ENCODE results near the gene MS4A8.

Gene MS4A8

DNA sequence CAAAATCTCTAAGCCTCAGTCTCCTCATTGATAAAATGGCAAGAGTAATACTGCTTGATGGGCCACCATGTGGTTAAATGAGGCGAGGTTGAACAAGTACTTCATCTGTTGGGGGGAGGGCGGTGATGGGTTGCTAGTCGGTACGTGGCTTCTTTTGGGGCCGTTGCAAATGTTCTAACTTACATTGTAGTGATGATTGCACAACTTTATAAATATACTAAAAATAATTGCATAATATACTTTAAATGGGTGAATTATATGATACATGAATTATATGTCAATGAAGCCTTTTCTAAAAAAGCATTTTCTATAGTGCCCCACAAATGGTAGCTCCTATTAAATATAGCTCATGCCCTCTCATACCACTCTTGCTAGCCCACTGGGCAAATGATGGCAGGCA, 6.5 kb downstream of the MS4A8 start:
- TF ChIP-seq ZNF624 (tag by site-specific recombination; IDR thresholded peaks at IDR 0.05) (no peak), ZNF707 (tag by site-specific recombination; IDR thresholded peaks at IDR 0.05) (no peak), ZNF391 (tag by site-specific recombination; IDR thresholded peaks at IDR 0.05; ENCODE audit: borderline replicate concordance, low read depth) (no peak), ZNF133 (tag by site-specific recombination; IDR thresholded peaks at IDR 0.05) (no peak), ZNF426 (tag by site-specific recombination; IDR thresholded peaks at IDR 0.05) (no peak), ZNF114 (tag by site-specific recombination; IDR thresholded peaks at IDR 0.05) (no peak), ZNF677 (tag by site-specific recombination; IDR thresholded peaks at IDR 0.05) (no peak)
- TF ChIP-seq, protein P1, sequence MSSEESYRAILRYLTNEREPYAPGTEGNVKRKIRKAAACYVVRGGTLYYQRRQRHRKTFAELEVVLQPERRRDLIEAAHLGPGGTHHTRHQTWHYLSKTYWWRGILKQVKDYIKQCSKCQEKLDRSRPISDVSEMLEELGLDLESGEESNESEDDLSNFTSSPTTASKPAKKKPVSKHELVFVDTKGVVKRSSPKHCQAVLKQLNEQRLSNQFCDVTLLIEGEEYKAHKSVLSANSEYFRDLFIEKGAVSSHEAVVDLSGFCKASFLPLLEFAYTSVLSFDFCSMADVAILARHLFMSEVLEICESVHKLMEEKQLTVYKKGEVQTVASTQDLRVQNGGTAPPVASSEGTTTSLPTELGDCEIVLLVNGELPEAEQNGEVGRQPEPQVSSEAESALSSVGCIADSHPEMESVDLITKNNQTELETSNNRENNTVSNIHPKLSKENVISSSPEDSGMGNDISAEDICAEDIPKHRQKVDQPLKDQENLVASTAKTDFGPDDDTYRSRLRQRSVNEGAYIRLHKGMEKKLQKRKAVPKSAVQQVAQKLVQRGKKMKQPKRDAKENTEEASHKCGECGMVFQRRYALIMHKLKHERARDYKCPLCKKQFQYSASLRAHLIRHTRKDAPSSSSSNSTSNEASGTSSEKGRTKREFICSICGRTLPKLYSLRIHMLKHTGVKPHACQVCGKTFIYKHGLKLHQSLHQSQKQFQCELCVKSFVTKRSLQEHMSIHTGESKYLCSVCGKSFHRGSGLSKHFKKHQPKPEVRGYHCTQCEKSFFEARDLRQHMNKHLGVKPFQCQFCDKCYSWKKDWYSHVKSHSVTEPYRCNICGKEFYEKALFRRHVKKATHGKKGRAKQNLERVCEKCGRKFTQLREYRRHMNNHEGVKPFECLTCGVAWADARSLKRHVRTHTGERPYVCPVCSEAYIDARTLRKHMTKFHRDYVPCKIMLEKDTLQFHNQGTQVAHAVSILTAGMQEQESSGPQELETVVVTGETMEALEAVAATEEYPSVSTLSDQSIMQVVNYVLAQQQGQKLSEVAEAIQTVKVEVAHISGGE (tag by site-specific recombination; conservative IDR thresholded peaks at IDR 0.05; ENCODE audit: low read depth), result no peak
- TF ChIP-seq, protein P2, sequence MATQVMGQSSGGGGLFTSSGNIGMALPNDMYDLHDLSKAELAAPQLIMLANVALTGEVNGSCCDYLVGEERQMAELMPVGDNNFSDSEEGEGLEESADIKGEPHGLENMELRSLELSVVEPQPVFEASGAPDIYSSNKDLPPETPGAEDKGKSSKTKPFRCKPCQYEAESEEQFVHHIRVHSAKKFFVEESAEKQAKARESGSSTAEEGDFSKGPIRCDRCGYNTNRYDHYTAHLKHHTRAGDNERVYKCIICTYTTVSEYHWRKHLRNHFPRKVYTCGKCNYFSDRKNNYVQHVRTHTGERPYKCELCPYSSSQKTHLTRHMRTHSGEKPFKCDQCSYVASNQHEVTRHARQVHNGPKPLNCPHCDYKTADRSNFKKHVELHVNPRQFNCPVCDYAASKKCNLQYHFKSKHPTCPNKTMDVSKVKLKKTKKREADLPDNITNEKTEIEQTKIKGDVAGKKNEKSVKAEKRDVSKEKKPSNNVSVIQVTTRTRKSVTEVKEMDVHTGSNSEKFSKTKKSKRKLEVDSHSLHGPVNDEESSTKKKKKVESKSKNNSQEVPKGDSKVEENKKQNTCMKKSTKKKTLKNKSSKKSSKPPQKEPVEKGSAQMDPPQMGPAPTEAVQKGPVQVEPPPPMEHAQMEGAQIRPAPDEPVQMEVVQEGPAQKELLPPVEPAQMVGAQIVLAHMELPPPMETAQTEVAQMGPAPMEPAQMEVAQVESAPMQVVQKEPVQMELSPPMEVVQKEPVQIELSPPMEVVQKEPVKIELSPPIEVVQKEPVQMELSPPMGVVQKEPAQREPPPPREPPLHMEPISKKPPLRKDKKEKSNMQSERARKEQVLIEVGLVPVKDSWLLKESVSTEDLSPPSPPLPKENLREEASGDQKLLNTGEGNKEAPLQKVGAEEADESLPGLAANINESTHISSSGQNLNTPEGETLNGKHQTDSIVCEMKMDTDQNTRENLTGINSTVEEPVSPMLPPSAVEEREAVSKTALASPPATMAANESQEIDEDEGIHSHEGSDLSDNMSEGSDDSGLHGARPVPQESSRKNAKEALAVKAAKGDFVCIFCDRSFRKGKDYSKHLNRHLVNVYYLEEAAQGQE (tag by site-specific recombination; IDR thresholded peaks at IDR 0.05), result no peak
- Histone ChIP-seq H3K36me3 (ENCODE audit: control insufficient read depth in 2 of 2, insufficient read depth in 1 of 2, low read length in 2 of 2) (no peaks in the 10 kb centered on the region), H3K4me3 (ENCODE audit: low read depth, low read length) (no peak overlapping the region), H3K4me1 (ENCODE audit: control insufficient read depth, insufficient read depth, low read length) (no peaks in the 10 kb centered on the region), H3K9me3 (ENCODE audit: control insufficient read depth, insufficient read depth, low read depth, low read length) (no peaks in the 10 kb centered on the region), H3K27ac (ENCODE audit: extremely low read depth, low read depth, low read length) (no peak overlapping the region)
- ChIA-PET POLR2A (no interaction called here), CTCF (interaction anchor here (0.5 to 1.0 kb wide), 2 partner anchors 9 to 57 kb away, joined by 3 to 4 read pairs; no protein-coding TSS in a partner anchor)

DNA sequence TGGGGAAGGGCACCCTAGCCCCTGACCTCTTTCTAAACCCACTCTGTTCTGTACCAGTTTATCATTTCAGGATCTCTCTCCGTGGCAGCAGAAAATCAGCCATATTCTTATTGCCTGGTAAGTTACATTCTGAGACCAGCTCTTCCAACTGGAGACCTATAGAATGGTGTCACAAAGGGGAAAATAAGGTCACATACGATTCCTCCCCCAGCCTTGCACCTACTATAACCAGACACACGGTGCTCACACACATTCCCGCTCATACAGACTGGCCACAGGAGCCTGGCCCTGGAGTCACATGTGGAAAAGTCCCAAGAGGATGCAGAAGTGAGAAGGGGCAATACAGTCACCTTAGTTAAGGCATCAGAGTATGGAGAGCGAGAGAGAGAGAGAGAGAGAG, 7.5 kb downstream of the MS4A8 start:
- CTCF ChIA-PET, result interaction anchor here (0.5 to 1.0 kb wide), 4 partner anchors 49 to 486 kb away, joined by 3 to 6 read pairs (median 4); no protein-coding TSS in a partner anchor
- no peaks in the 10 kb centered on the region for H3K4me1 ChIP-seq (ENCODE audit: control insufficient read depth, insufficient read depth, low read length)
- H3K4me3 ChIP-seq (ENCODE audit: low read depth, low read length), result no peak overlapping the region
- POLR2A ChIA-PET, result no interaction called here
- H3K27ac ChIP-seq (ENCODE audit: extremely low read depth, low read depth, low read length), result no peak overlapping the region
- no peaks in the 10 kb centered on the region for H3K9me3 ChIP-seq (ENCODE audit: control insufficient read depth, insufficient read depth, low read depth, low read length)
- no peaks in the 10 kb centered on the region for H3K36me3 ChIP-seq (ENCODE audit: control insufficient read depth in 2 of 2, insufficient read depth in 1 of 2, low read length in 2 of 2)
- TF ChIP-seq, protein P3, sequence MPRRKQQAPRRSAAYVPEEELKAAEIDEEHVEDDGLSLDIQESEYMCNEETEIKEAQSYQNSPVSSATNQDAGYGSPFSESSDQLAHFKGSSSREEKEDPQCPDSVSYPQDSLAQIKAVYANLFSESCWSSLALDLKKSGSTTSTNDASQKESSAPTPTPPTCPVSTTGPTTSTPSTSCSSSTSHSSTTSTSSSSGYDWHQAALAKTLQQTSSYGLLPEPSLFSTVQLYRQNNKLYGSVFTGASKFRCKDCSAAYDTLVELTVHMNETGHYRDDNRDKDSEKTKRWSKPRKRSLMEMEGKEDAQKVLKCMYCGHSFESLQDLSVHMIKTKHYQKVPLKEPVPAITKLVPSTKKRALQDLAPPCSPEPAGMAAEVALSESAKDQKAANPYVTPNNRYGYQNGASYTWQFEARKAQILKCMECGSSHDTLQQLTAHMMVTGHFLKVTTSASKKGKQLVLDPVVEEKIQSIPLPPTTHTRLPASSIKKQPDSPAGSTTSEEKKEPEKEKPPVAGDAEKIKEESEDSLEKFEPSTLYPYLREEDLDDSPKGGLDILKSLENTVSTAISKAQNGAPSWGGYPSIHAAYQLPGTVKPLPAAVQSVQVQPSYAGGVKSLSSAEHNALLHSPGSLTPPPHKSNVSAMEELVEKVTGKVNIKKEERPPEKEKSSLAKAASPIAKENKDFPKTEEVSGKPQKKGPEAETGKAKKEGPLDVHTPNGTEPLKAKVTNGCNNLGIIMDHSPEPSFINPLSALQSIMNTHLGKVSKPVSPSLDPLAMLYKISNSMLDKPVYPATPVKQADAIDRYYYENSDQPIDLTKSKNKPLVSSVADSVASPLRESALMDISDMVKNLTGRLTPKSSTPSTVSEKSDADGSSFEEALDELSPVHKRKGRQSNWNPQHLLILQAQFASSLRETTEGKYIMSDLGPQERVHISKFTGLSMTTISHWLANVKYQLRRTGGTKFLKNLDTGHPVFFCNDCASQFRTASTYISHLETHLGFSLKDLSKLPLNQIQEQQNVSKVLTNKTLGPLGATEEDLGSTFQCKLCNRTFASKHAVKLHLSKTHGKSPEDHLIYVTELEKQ (tag by site-specific recombination; IDR thresholded peaks at IDR 0.05; ENCODE audit: borderline replicate concordance), result no peak
- TF ChIP-seq FEZF1 (tag by site-specific recombination; IDR thresholded peaks at IDR 0.05) (no peak), ZNF274 (IDR thresholded peaks at IDR 0.05; ENCODE audit: low read length) (no peak), ZNF274 (tag by site-specific recombination; IDR thresholded peaks at IDR 0.05; ENCODE audit: borderline replicate concordance) (no peak), ZNF792 (tag by site-specific recombination; IDR thresholded peaks at IDR 0.05) (no peak), ZNF548 (tag by site-specific recombination; IDR thresholded peaks at IDR 0.05) (no peak), ZBTB7A (tag by site-specific recombination; IDR thresholded peaks at IDR 0.05; ENCODE audit: low read depth) (no peak), KLF7 (tag by site-specific recombination; IDR thresholded peaks at IDR 0.05; ENCODE audit: borderline replicate concordance) (no peak), ZNF677 (tag by site-specific recombination; IDR thresholded peaks at IDR 0.05) (no peak), ZSCAN30 (tag by site-specific recombination; IDR thresholded peaks at IDR 0.05) (no peak), GLIS1 (tag by site-specific recombination; IDR thresholded peaks at IDR 0.05) (no peak), ZNF473 (tag by site-specific recombination; IDR thresholded peaks at IDR 0.05) (no peak), ZNF76 (tag by site-specific recombination; IDR thresholded peaks at IDR 0.05; ENCODE audit: borderline replicate concordance, low read depth) (no peak), ZNF292 (tag by site-specific recombination; IDR thresholded peaks at IDR 0.05; ENCODE audit: borderline replicate concordance, low read depth) (no peak), ZNF138 (tag by site-specific recombination; IDR thresholded peaks at IDR 0.05; ENCODE audit: borderline replicate concordance) (no peak)
- TF ChIP-seq, protein P4, sequence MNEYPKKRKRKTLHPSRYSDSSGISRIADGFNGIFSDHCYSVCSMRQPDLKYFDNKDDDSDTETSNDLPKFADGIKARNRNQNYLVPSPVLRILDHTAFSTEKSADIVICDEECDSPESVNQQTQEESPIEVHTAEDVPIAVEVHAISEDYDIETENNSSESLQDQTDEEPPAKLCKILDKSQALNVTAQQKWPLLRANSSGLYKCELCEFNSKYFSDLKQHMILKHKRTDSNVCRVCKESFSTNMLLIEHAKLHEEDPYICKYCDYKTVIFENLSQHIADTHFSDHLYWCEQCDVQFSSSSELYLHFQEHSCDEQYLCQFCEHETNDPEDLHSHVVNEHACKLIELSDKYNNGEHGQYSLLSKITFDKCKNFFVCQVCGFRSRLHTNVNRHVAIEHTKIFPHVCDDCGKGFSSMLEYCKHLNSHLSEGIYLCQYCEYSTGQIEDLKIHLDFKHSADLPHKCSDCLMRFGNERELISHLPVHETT (tag by site-specific recombination; IDR thresholded peaks at IDR 0.05), result no peak

Data from HEK293 (cell line).